ENCODE data around the gene UBQLN4. TPM values are rescaled to one million over a fixed set of nuclear protein-coding genes. Genes with fewer than 3 reads are reported as not detected.

Gene UBQLN4
- total RNA-seq, 2 donors from 2014 or later, result 23.2 to 43.4 TPM

DNA sequence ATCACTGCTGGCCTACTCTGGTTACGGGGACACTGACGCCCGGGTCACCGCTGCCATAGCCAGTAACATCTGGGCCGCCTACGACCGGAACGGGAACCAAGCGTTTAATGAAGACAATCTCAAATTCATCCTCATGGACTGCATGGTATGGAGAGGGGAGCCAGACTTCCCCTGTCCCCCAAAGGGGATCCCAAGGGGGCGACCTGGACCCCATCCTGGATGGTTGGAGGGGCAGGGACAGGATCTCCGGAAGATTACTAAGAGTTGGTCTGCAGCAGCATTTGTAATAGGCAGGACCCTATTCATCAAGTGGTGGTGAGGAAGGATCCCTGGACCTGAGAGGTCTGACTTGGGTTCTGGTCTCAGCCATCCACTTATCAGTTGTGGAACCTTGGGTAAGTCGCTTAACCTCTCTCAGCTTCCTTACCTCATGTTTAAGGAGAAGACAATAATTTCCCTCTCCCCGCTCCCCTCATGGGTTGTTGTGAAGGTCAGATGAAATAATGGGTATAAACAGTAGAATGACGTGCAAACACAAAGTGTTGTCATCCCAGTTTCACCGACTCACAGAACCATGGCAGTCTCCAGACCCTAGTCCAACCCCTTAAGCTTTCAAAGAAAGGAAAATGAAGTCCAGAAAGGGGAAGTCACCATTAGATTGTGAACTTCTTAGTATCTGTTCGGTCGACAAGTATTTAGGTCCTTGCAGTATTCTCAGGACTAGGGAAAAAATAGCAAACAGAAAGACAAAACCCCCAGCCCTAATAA is 1.9 kb upstream of the UBQLN4 start:
- no peak for DNase-seq
- peak overlapping the region; percentile 98 for H3K4me3 ChIP-seq
- H3K4me1 ChIP-seq, result peaks cover 8% of the 10 kb centered on the region
- H3K36me3 ChIP-seq, result no peaks in the 10 kb centered on the region
- no peaks in the 10 kb centered on the region for H3K27me3 ChIP-seq
- H3K9me3 ChIP-seq, result no peaks in the 10 kb centered on the region
- TF ChIP-seq, protein P1, sequence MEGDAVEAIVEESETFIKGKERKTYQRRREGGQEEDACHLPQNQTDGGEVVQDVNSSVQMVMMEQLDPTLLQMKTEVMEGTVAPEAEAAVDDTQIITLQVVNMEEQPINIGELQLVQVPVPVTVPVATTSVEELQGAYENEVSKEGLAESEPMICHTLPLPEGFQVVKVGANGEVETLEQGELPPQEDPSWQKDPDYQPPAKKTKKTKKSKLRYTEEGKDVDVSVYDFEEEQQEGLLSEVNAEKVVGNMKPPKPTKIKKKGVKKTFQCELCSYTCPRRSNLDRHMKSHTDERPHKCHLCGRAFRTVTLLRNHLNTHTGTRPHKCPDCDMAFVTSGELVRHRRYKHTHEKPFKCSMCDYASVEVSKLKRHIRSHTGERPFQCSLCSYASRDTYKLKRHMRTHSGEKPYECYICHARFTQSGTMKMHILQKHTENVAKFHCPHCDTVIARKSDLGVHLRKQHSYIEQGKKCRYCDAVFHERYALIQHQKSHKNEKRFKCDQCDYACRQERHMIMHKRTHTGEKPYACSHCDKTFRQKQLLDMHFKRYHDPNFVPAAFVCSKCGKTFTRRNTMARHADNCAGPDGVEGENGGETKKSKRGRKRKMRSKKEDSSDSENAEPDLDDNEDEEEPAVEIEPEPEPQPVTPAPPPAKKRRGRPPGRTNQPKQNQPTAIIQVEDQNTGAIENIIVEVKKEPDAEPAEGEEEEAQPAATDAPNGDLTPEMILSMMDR (IDR thresholded peaks at IDR 0.05), result no peak
- H3K9ac ChIP-seq (ENCODE audit: low read depth in 2 of 2, low read length in 2 of 2), result peak overlapping the region; percentile 56 to 84
- H3K27ac ChIP-seq, result peak overlapping the region; percentile 97
- intact Hi-C loops (cut with DNase I), result no loop called here

DNA sequence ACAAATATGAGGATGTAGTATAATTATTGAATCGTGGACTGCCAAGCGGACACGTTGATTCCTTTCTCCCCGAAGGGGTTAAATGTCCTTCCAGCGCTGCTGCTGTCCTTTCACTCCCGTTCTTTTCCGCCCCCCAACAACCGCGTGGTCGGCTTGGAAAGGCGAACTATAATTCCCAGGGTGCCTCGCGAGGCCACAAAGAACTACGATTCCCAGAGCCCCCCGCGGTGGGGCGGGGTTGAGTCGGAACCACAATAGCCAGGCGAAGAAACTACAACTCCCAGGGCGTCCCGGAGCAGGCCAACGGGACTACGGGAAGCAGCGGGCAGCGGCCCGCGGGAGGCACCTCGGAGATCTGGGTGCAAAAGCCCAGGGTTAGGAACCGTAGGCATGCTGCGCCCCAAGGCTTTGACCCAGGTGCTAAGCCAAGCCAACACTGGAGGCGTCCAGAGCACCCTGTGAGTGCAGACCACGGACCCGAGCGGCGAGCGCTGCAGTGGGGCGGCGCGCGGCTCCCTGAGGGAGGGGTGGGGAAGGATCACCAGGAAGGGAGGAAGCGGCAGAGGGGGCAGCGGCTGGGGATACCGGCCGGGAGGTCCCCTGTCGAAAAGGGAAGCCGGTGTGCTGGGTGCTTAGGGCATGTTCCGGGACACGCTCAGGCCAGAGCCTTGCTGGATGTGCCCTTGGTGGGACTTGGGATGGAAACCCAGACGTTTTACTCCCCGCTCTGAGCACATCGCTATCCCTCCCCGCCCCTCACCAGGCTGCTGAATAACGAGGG is 1.1 kb upstream of the UBQLN4 start, which contains the start of gene LAMTOR2:
LAMTOR2 (plus strand) TSS at position 283 of the 781 bp plus-strand sequence; CDS start at position 391, 108 bp downstream.
- Histone ChIP-seq H3K9me3 (no peaks in the 10 kb centered on the region), H3K27ac (peak within 1 kb of the TSS; percentile 97), H3K27me3 (no peaks in the 10 kb centered on the region), H3K36me3 (no peaks in the 10 kb centered on the region), H3K9ac (ENCODE audit: low read depth in 2 of 2, low read length in 2 of 2) (peak within 1 kb of the TSS; percentile 75 to 84), H3K4me3 (peak within 1 kb of the TSS; percentile 98), H3K4me1 (peaks cover 8% of the 10 kb centered on the region)
- intact Hi-C loops (cut with DNase I), result no loop called here
- DNase-seq, result peak; percentile 99
- TF ChIP-seq, protein P1 (IDR thresholded peaks at IDR 0.05), result no peak

DNA sequence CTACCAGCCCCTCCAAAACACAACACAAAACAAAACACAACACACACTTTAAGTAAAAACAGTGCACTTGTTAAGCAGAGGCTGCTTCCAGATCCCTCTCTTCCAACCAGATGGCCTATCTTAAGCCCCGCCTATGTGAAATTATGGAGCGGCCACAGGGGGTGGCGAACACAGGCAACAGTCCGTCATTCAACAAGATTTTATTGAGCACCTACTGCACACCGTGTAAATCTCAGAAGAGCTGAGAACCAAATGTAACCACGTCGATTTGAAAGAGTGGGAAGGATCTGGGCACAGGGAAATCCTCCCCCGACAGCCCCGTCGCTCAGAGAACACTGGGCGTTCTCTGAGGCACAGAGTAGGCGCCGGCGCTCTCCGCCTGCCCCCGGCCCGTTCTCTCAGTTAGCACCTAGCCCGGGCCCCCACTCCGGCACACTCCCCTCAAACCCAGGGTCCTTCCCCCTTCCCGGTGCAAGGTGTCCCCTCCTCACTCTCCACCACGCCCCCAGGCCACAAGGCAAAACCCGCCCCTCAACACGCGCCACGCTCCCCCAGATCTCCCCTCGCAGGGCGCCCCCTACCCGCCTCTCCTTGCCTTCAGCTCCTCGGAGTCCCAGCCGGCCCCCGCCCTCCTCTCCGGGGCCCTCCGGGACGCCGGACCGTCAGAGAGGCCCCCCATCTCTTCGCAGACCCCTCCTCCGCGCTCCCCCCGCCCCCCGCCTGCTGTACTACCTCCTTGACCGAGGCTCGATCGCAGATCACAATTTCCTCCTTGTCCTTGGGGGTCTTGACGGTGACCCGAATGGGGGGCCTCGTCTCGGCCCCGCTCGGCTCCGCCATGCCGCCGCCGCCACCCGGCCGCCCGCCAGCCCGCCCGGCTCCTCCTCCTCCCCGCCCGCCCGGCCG is 483 bp downstream of the UBQLN4 start:
- intact Hi-C loops (cut with DNase I), result no loop called here
- TF ChIP-seq, protein P1 (IDR thresholded peaks at IDR 0.05), result no peak
- H3K9me3 ChIP-seq, result no peaks in the 10 kb centered on the region

DNA sequence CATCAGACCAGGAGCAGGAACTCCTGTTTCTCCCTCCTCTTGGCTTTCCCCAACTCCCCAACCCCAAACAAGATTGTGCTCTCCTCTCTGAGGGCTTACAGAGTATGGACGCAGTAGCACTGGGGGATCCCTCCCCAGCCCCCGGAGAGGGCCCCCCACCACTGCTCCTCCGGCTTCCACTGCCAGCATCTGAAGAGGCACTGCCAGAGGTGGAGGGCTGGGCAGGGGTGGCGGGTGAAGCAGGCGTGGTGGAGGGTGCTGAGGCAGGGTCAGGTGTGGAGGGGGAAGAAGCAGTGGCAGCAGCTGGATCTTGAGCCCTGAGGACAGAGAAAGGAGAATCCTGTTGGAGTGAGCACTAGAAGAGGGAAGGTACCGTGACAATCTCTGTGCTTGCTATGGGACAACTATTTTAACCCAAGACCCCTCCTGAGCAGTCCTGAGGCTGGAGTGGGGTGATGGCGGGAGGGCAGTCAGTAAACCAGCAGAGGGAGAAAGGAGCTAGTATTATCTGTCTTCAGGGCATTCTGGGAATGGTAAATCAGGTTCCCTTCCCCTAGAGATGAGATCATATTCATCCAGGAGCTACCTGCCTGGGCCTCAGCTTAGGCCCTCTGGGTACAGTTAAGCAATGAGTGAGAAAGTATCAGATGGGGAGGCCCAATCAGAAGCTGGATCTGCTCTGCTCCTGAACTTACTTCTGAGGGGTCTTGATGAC is 2.4 kb downstream of the UBQLN4 start:
- intact Hi-C loops (cut with DNase I), result no loop called here
- no peak overlapping the region for H3K9ac ChIP-seq (ENCODE audit: low read depth in 2 of 2, low read length in 2 of 2)
- no peaks in the 10 kb centered on the region for H3K36me3 ChIP-seq

More for the DNA sequence above, 483 bp downstream of the UBQLN4 start:
- Histone ChIP-seq H3K4me3 (peak overlapping the region; percentile 98), H3K27me3 (no peaks in the 10 kb centered on the region), H3K4me1 (peaks cover 8% of the 10 kb centered on the region), H3K36me3 (no peaks in the 10 kb centered on the region), H3K9ac (ENCODE audit: low read depth in 2 of 2, low read length in 2 of 2) (peak overlapping the region; percentile 69 to 76), H3K27ac (peak overlapping the region; percentile 97)
- DNase-seq, result peak; percentile 68

More for the DNA sequence above, 2.4 kb downstream of the UBQLN4 start:
- no peaks in the 10 kb centered on the region for H3K9me3 ChIP-seq
- no peak overlapping the region for H3K4me3 ChIP-seq
- H3K27ac ChIP-seq, result no peak overlapping the region
- DNase-seq, result no peak
- TF ChIP-seq, protein P1 (IDR thresholded peaks at IDR 0.05), result no peak
- H3K4me1 ChIP-seq, result peaks cover 8% of the 10 kb centered on the region
- no peaks in the 10 kb centered on the region for H3K27me3 ChIP-seq

Measured in colonic mucosa (tissue), 4 donors.